Mammary microvascular endothelial cell (primary cell): Measurements from ENCODE around the gene CYP2C9. TPM values are rescaled to one million over a fixed set of nuclear protein-coding genes. Genes with fewer than 3 reads are reported as not detected.

Source experiments
- total RNA-seq: library from RNA; depleted of rRNA; stranded (reverse); fragments of >200 nt; gene quantifications from 2 replicates; pipeline ENCODE4 v1.2.3, GENCODE V29; 2015

CYP2C9 gene
- not detected in 2 replicates for total RNA-seq

GRCh38 chr10:94938383-94938782 lies at the start of gene CYP2C9:
Gene CYP2C9, plus strand, starts transcription at chr10:94938658. Its CDS starts 25 bp downstream, at chr10:94938683.

Other genes with a start within 250 kb of the CYP2C9 start
- not detected in 2 replicates for gene CYP2C19, start 176.0 kb upstream of the CYP2C9 start, total RNA-seq
- not detected in 2 replicates for gene CYP2C8, start 130.8 kb downstream of the CYP2C9 start, total RNA-seq